ENCODE results near the gene SLC4A1.
A peak's percentile ranks its signal among the peaks of the same experiment; 100 is the strongest.

Gene SLC4A1

GRCh38 chr17:44283344-44284023 is 15.5 kb upstream of the SLC4A1 start:
- DNase-seq (ENCODE audit: low read depth): no peak

GRCh38 chr17:44282264-44282663 is 14.3 kb upstream of the SLC4A1 start:
- no peak for DNase-seq (ENCODE audit: low read depth)

- no peak for DNase-seq (ENCODE audit: low read depth)
These were observed 13.6 kb upstream of the SLC4A1 start for GRCh38 chr17:44281570-44281969.

GRCh38 chr17:44280392-44280937 is 12.5 kb upstream of the SLC4A1 start:
- DNase-seq (ENCODE audit: low read depth): no peak

GRCh38 chr17:44279666-44280391 is 11.9 kb upstream of the SLC4A1 start:
- peak; percentile 68 for DNase-seq (ENCODE audit: low read depth)

- DNase-seq (ENCODE audit: low read depth): no peak
These were observed 11.4 kb upstream of the SLC4A1 start for GRCh38 chr17:44279346-44279665.

- no peak for DNase-seq (ENCODE audit: low read depth)
These were observed 10.0 kb upstream of the SLC4A1 start for GRCh38 chr17:44277976-44278375.

- no peak for DNase-seq (ENCODE audit: low read depth)
These were observed 5.7 kb upstream of the SLC4A1 start for GRCh38 chr17:44273607-44274006.

- no peak for DNase-seq (ENCODE audit: low read depth)
These were observed 5.0 kb upstream of the SLC4A1 start for GRCh38 chr17:44272954-44273353.

- no peak for DNase-seq (ENCODE audit: low read depth)
These were observed 4.5 kb upstream of the SLC4A1 start for GRCh38 chr17:44272321-44272951.

GRCh38 chr17:44269535-44270240 is 1.8 kb upstream of the SLC4A1 start:
- no peak for DNase-seq (ENCODE audit: low read depth)

- DNase-seq (ENCODE audit: low read depth): no peak
These were observed 987 bp upstream of the SLC4A1 start for GRCh38 chr17:44268709-44269534.

- DNase-seq (ENCODE audit: low read depth): no peak
These were observed 825 bp downstream of the SLC4A1 start for GRCh38 chr17:44267165-44267455.

GRCh38 chr17:44266402-44267164 is 1.4 kb downstream of the SLC4A1 start:
- DNase-seq (ENCODE audit: low read depth): no peak

- no peak for DNase-seq (ENCODE audit: low read depth)
These were observed 4.5 kb downstream of the SLC4A1 start for GRCh38 chr17:44263345-44263902.

- DNase-seq (ENCODE audit: low read depth): no peak
These were observed 5.2 kb downstream of the SLC4A1 start for GRCh38 chr17:44262654-44263225.

GRCh38 chr17:44260296-44260695 is 7.6 kb downstream of the SLC4A1 start:
- no peak for DNase-seq (ENCODE audit: low read depth)

- DNase-seq (ENCODE audit: low read depth): no peak
These were observed 9.1 kb downstream of the SLC4A1 start for GRCh38 chr17:44258811-44259351.

- DNase-seq (ENCODE audit: low read depth): no peak
These were observed 9.8 kb downstream of the SLC4A1 start for GRCh38 chr17:44257815-44258760.
